Smooth muscle cell (in vitro differentiated cells): ENCODE measurements around the gene IRF2. TPM values are rescaled to one million over a fixed set of nuclear protein-coding genes. Genes with fewer than 3 reads are reported as not detected.
"Not testable (repeated sequence)": the region's sequence is repeated elsewhere in the genome, so short reads cannot be mapped to it uniquely, and the experiment has no call there.

ENCODE experiments used
- DNase-seq: peaks from one replicate; lab custom pipeline; 2025; ENCODE audit not compliant: unreplicated experiment; lab: John Stamatoyannopoulos, UW
- H2AFZ ChIP-seq: fragments of 200-600 bp; sonication (generic); 2 replicates; pipeline ENCODE4 v1.6.0; 2016; ENCODE audit warnings: antibody characterized with exemption, low read depth, mild to moderate bottlenecking
- H3F3A ChIP-seq: fragments of 200-600 bp; sonication (generic); 2 replicates; pipeline ENCODE4 v1.6.0; 2017; ENCODE audit warnings: antibody characterized with exemption, low read depth
- H3K27ac ChIP-seq: fragments of 200-600 bp; sonication (generic); 2 replicates; pipeline ENCODE4 v1.5.1; 2016; ENCODE audit warnings: low read depth, mild to moderate bottlenecking
- H3K27me3 ChIP-seq: fragments of 200-600 bp; sonication (generic); 2 replicates; pipeline ENCODE4 v1.6.1; 2016; ENCODE audit warnings: low read depth, mild to moderate bottlenecking
- H3K36me3 ChIP-seq: fragments of 200-600 bp; sonication (generic); 2 replicates; pipeline ENCODE4 v1.5.1; 2016; ENCODE audit warnings: low read depth
- H3K4me1 ChIP-seq: fragments of 200-600 bp; sonication (generic); 2 replicates; pipeline ENCODE4 v1.5.1; 2016; ENCODE audit warnings: low read depth
- H3K4me2 ChIP-seq: fragments of 200-600 bp; sonication (generic); 2 replicates; pipeline ENCODE4 v1.6.0; 2016; ENCODE audit warnings: mild to moderate bottlenecking
- H3K4me3 ChIP-seq: fragments of 200-600 bp; sonication (generic); 2 replicates; pipeline ENCODE4 v1.5.1; 2016; ENCODE audit warnings: mild to moderate bottlenecking
- H3K79me2 ChIP-seq: fragments of 200-600 bp; sonication (generic); 2 replicates; pipeline ENCODE4 v1.6.0; 2016; ENCODE audit warnings: low read depth, mild to moderate bottlenecking
- H3K9ac ChIP-seq: fragments of 200-600 bp; sonication (generic); 2 replicates; pipeline ENCODE4 v1.6.0; 2016; ENCODE audit warnings: low read depth
- H3K9me3 ChIP-seq: fragments of 200-600 bp; sonication (generic); replicated peaks from 2 replicates; pipeline ENCODE4 v1.5.1; 2016; ENCODE audit warnings: low read depth
- H4K20me1 ChIP-seq: fragments of 200-600 bp; sonication (generic); 2 replicates; pipeline ENCODE4 v1.6.0; 2016; ENCODE audit warnings: low read depth
- CTCF ChIP-seq: fragments of 200-600 bp; sonication (generic); IDR thresholded peaks from 2 replicates; pipeline ENCODE4 v1.5.1; 2017; ENCODE audit warnings: borderline replicate concordance, mild to moderate bottlenecking, antibody characterized with exemption; ENCODE audit not compliant: insufficient read depth, poor library complexity, severe bottlenecking
- WGBS: methylation state at CpG from one replicate; pipeline ENCODE4 v1.1.7; 2016; ENCODE audit warnings: low lambda C conversion rate; 5-methylcytosine and 5-hydroxymethylcytosine counted together
- polyA plus RNA-seq: library from polyadenylated mRNA; unstranded; fragments of >200 nt; fragmentation: Nextera tagmentation; extraction: Ambion mirVana; gene quantifications from 2 replicates; pipeline ENCODE4 v1.2.1, GENCODE V29; 2016
- total RNA-seq: library from RNA; depleted of rRNA; stranded (reverse); fragments of >200 nt; gene quantifications from 2 replicates; pipeline ENCODE4 v1.2.3, GENCODE V29; 2014

The IRF2 gene
- total and polyA plus RNA-seq, 2 experiments from 2014 or later: 10.2 to 21.6 TPM

- Histone ChIP-seq H3K4me3 (no peak overlapping the region), H3K4me2 (no peak overlapping the region), H3F3A (peaks cover 20% of the 10 kb centered on the region), H3K9ac (no peak overlapping the region), H3K27ac (no peak overlapping the region), H3K36me3 (no peaks in the 10 kb centered on the region), H4K20me1 (no peaks in the 10 kb centered on the region), H2AFZ (no peak overlapping the region), H3K4me1 (peaks cover 25% of the 10 kb centered on the region), H3K79me2 (no peaks in the 10 kb centered on the region), H3K27me3 (no peaks in the 10 kb centered on the region), H3K9me3 (no peaks in the 10 kb centered on the region)
- 78% methylated on average over 4 of the region's 4 CpGs for WGBS
- DNase-seq: no peak
- no peak for TF ChIP-seq CTCF
Observed at GRCh38 chr4:184380707-184381106, 93.6 kb downstream of the IRF2 start.

DNA sequence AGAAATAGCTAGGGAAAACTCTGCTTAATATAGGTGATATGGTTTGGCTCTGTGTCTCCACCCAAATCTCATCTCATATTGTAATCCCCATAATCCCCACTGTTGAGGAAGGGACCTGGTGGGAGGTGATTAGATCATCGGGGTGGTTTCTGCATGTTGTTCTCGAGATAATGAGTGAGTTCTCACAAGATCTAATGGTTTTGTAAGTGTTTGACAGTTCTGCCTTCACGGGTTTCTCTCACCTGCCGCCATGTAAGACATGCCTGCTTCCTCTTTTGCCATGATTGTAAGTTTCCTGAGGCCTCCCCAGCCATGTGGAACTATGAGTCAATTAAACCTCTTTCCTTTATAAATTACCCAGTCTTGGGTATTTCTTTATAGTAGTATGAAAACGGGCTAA is 94.1 kb downstream of the IRF2 start:
- not testable (repeated sequence) for H4K20me1 ChIP-seq, H2AFZ ChIP-seq
- WGBS: 97% methylated on average over 5 of the region's 5 CpGs

DNA sequence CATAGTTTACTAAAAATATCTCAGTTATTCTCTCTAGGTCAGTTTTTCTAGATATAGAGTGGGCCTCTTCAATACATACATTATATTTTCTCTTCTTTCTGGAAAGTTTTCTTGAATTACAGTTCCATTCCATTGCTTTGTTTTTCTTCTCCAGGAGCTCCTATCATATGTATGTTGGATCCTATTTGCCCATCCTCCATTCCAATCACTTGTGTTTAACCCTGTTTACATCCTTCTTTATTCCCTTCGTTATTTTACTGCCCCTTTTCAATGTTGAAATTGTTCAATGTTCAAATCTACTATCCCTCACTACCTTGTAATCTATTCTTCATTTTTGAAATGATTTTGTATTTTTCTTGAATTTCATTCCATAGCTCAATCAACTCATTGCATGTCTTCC is 97.4 kb downstream of the IRF2 start:
- H3K4me2 ChIP-seq: no peak overlapping the region
- whole genome bisulfite sequencing: 83% methylated on average over 1 of the region's 1 CpG
- H3K4me1 ChIP-seq: no peaks in the 10 kb centered on the region
- peaks cover 7% of the 10 kb centered on the region for H3F3A ChIP-seq
- H3K36me3 ChIP-seq: no peaks in the 10 kb centered on the region
- no peaks in the 10 kb centered on the region for H3K27me3 ChIP-seq
- H2AFZ ChIP-seq: no peak overlapping the region
- no peak overlapping the region for H3K27ac ChIP-seq
- H3K79me2 ChIP-seq: no peaks in the 10 kb centered on the region
- no peaks in the 10 kb centered on the region for H3K9me3 ChIP-seq
- H3K9ac ChIP-seq: no peak overlapping the region
- no peak for DNase-seq
- H3K4me3 ChIP-seq: no peak overlapping the region
- no peak for TF ChIP-seq CTCF
- no peaks in the 10 kb centered on the region for H4K20me1 ChIP-seq

More for the DNA sequence above, 94.1 kb downstream of the IRF2 start:
- H3K4me3 ChIP-seq, H3K9ac ChIP-seq, H3K27me3 ChIP-seq, H3K4me2 ChIP-seq, H3K27ac ChIP-seq, H3K9me3 ChIP-seq, H3K79me2 ChIP-seq, DNase-seq, H3K36me3 ChIP-seq: not testable (repeated sequence)
- Histone ChIP-seq H3F3A (peaks cover 16% of the 10 kb centered on the region), H3K4me1 (peaks cover 24% of the 10 kb centered on the region)

- no peak overlapping the region for H2AFZ ChIP-seq
- H3K27ac ChIP-seq: no peak overlapping the region
- H3K36me3 ChIP-seq: no peaks in the 10 kb centered on the region
- H3K4me1 ChIP-seq: no peaks in the 10 kb centered on the region
- no peak overlapping the region for H3K4me2 ChIP-seq
- TF ChIP-seq CTCF: no peak
- DNase-seq: no peak
- no peaks in the 10 kb centered on the region for H4K20me1 ChIP-seq
- no peaks in the 10 kb centered on the region for H3K27me3 ChIP-seq
- no peak overlapping the region for H3K4me3 ChIP-seq
- peaks cover 7% of the 10 kb centered on the region for H3F3A ChIP-seq
- H3K9ac ChIP-seq: no peak overlapping the region
- no peaks in the 10 kb centered on the region for H3K9me3 ChIP-seq
- no peaks in the 10 kb centered on the region for H3K79me2 ChIP-seq
- 87% methylated on average over 1 of the region's 1 CpG for WGBS
Observed at GRCh38 chr4:184376126-184376838, 98.1 kb downstream of the IRF2 start.

DNA sequence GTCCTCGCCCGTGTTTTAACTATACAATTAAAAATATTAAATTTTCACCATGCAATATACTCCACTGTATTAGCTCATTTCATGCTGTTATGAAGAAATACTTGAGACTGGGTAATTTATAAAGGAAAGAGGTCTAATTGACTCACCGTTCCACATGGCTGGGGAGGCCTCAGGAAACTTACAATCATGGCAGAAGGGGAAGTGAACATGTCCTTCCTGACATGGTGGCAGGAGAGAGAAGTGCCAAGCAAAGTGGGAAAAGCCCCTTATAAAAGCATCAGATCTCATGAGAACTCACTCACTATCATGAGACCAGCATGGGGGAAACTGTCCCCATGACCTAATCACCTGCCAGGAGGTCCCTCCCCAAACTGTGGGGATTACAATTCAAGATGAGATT is 98.7 kb downstream of the IRF2 start:
- WGBS: 95% methylated on average over 3 of the region's 3 CpGs
- DNase-seq, H3F3A ChIP-seq, H3K36me3 ChIP-seq, H3K9ac ChIP-seq, H3K79me2 ChIP-seq, H3K4me3 ChIP-seq, H3K4me1 ChIP-seq, H2AFZ ChIP-seq, H4K20me1 ChIP-seq, H3K27me3 ChIP-seq, H3K4me2 ChIP-seq, H3K9me3 ChIP-seq, H3K27ac ChIP-seq: not testable (repeated sequence)
